Measurements from ENCODE around the gene DOCK4. TPM values are rescaled to one million over a fixed set of nuclear protein-coding genes. Genes with fewer than 3 reads are reported as not detected.

The DOCK4 gene
- total RNA-seq, 1 experiment from 2014 or later = 4.9 TPM

GRCh38 chr7:111756687-111757178 lies 449.5 kb downstream of the DOCK4 start:
- Histone ChIP-seq H3K27ac (ENCODE audit: insufficient read length, low read depth, low read length) (no peak overlapping the region), H3K4me1 (ENCODE audit: insufficient read depth, low read length) (no peaks in the 10 kb centered on the region), H3K79me1 (ENCODE audit: insufficient read depth, low read depth, low read length, poor library complexity, severe bottlenecking) (no peaks in the 10 kb centered on the region), H3K79me2 (ENCODE audit: insufficient read depth, low read length) (no peaks in the 10 kb centered on the region), H3K9me3 (ENCODE audit: control insufficient read depth, low read depth, low read length) (no peaks in the 10 kb centered on the region), H4K91ac (ENCODE audit: insufficient read length, low read depth, low read length) (no peak overlapping the region), H3K14ac (ENCODE audit: insufficient read depth, low read length) (no peak overlapping the region), H3K18ac (ENCODE audit: insufficient read length, low read depth, low read length) (no peak overlapping the region), H2BK5ac (ENCODE audit: insufficient read length, low read length) (no peak overlapping the region), H2BK12ac (ENCODE audit: insufficient read length, low read depth, low read length) (no peak overlapping the region), H2BK120ac (ENCODE audit: low read depth, low read length, poor library complexity, severe bottlenecking) (no peak overlapping the region), H4K5ac (ENCODE audit: insufficient read length, low read depth, low read length) (no peak overlapping the region), H2AFZ (ENCODE audit: low read length) (no peak overlapping the region), H3K4ac (ENCODE audit: low read depth, low read length) (no peak overlapping the region), H4K8ac (replicated peaks; ENCODE audit: insufficient read length, low read depth, low read length) (no peak overlapping the region), H3K23ac (ENCODE audit: insufficient read length, low read depth, low read length) (no peak overlapping the region), H3K27me3 (ENCODE audit: insufficient read depth, low read length) (no peaks in the 10 kb centered on the region), H3K9ac (ENCODE audit: extremely low read depth, insufficient read length, low read length) (no peak overlapping the region), H4K20me1 (ENCODE audit: control insufficient read depth, insufficient read depth, insufficient read length) (no peaks in the 10 kb centered on the region), H3K56ac (ENCODE audit: insufficient read length, low read depth, low read length) (no peak overlapping the region), H2AK5ac (ENCODE audit: insufficient read length, low read length) (no peak overlapping the region), H3K23me2 (ENCODE audit: insufficient read length, low read depth, low read length, poor library complexity, severe bottlenecking) (no peaks in the 10 kb centered on the region), H2BK15ac (ENCODE audit: low read depth, low read length) (no peak overlapping the region), H2BK20ac (ENCODE audit: low read depth, low read length, poor library complexity, severe bottlenecking) (no peak overlapping the region), H3T11ph (ENCODE audit: low read length) (no peak overlapping the region), H3K4me2 (ENCODE audit: insufficient read depth, insufficient read length, low read length) (no peak overlapping the region)
- H3K9me3 Mint-ChIP-seq = no peaks in the 10 kb centered on the region
- H3K4me3 Mint-ChIP-seq = peak overlapping the region; percentile 36 to 54; a peak in 3 of 5 replicates
- TF ChIP-seq, protein P1, sequence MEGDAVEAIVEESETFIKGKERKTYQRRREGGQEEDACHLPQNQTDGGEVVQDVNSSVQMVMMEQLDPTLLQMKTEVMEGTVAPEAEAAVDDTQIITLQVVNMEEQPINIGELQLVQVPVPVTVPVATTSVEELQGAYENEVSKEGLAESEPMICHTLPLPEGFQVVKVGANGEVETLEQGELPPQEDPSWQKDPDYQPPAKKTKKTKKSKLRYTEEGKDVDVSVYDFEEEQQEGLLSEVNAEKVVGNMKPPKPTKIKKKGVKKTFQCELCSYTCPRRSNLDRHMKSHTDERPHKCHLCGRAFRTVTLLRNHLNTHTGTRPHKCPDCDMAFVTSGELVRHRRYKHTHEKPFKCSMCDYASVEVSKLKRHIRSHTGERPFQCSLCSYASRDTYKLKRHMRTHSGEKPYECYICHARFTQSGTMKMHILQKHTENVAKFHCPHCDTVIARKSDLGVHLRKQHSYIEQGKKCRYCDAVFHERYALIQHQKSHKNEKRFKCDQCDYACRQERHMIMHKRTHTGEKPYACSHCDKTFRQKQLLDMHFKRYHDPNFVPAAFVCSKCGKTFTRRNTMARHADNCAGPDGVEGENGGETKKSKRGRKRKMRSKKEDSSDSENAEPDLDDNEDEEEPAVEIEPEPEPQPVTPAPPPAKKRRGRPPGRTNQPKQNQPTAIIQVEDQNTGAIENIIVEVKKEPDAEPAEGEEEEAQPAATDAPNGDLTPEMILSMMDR (conservative IDR thresholded peaks at IDR 0.05) = 0 out of 3 replicates have a peak, but pooled peaks have one; percentile 20
- peak overlapping the region in 2 of 3 experiments; percentile 18 to 63; a peak in 4 of 7 replicates for H3K27ac Mint-ChIP-seq
- H3K27me3 Mint-ChIP-seq (ENCODE audit: low read depth) = peaks cover 4% of the 10 kb centered on the region; the same call in 1 of the 2 replicates
- peaks cover 0 to 20% (median 3%) of the 10 kb centered on the region in 3 experiments; a peak in 3 of 7 replicates for H3K36me3 Mint-ChIP-seq (ENCODE audit: insufficient read depth in 1 of 3, low read depth in 3 of 3)
- no CpG with 5 or more reads among the region's 11 CpGs for WGBS (ENCODE audit: extremely low coverage, insufficient read length, low lambda C conversion rate)
- DNase-seq = peak; percentile 74
- peaks cover 13 to 17% of the 10 kb centered on the region in 2 experiments for H3K4me1 Mint-ChIP-seq
